Measurements from ENCODE around the gene TOX3.

TOX3 gene

GRCh38 chr16:52586159-52586558, 39.2 kb upstream of the TOX3 start:
- DNase-seq (ENCODE audit: low spot score), result no peak
- Histone ChIP-seq H2AK5ac (ENCODE audit: low read depth, low read length) (no peak overlapping the region), H3K27ac (replicated peaks; ENCODE audit: low read length) (no peak overlapping the region), H3K79me1 (ENCODE audit: low read depth, low read length) (no peaks in the 10 kb centered on the region), H3K4me2 (ENCODE audit: insufficient read depth, low read length, poor library complexity, severe bottlenecking) (no peak overlapping the region), H3K4me3 (ENCODE audit: low read length in 2 of 2) (no peak overlapping the region), H2BK12ac (ENCODE audit: low read length) (no peak overlapping the region), H3K27me3 (ENCODE audit: control insufficient read depth in 3 of 3, insufficient read depth in 3 of 3, low read depth in 1 of 3, low read length in 3 of 3) (no peaks in the 10 kb centered on the region), H2AFZ (ENCODE audit: low read length) (no peak overlapping the region), H2BK120ac (ENCODE audit: low read depth, low read length) (no peak overlapping the region), H3K14ac (ENCODE audit: low read length) (no peak overlapping the region), H4K91ac (ENCODE audit: low read depth, low read length, poor library complexity) (no peak overlapping the region), H3K4ac (ENCODE audit: low read length) (no peak overlapping the region), H3K9ac (ENCODE audit: low read depth, low read length, poor library complexity) (no peak overlapping the region), H3K4me1 (ENCODE audit: control insufficient read depth in 2 of 2, insufficient read depth in 1 of 2, low read depth in 1 of 2, low read length in 2 of 2) (peaks cover 0 to 2% of the 10 kb centered on the region in 2 donors), H3K23ac (ENCODE audit: low read depth, low read length, poor library complexity) (no peak overlapping the region), H4K8ac (ENCODE audit: low read depth, low read length) (no peak overlapping the region), H3K18ac (ENCODE audit: low read length) (no peak overlapping the region), H3K9me3 (replicated peaks in 1 of 2; ENCODE audit: control insufficient read depth in 2 of 2, insufficient read depth in 1 of 2, low read depth in 1 of 2, low read length in 2 of 2) (no peaks in the 10 kb centered on the region), H3K36me3 (replicated peaks in 1 of 2; ENCODE audit: control insufficient read depth in 2 of 2, insufficient read depth in 2 of 2, low read length in 2 of 2) (no peaks in the 10 kb centered on the region), H2BK5ac (ENCODE audit: low read length) (no peak overlapping the region), H2BK15ac (ENCODE audit: low read length) (no peak overlapping the region)
- WGBS, 2 donors (ENCODE audit: extremely low coverage in 2 of 2, insufficient read length in 2 of 2, insufficient replicate concordance in 1 of 2), result no CpG with 5 or more reads among the region's 2 CpGs

GRCh38 chr16:52584354-52585320, 37.7 kb upstream of the TOX3 start:
- Histone ChIP-seq H3K23ac (ENCODE audit: low read depth, low read length, poor library complexity) (no peak overlapping the region), H4K8ac (ENCODE audit: low read depth, low read length) (no peak overlapping the region), H3K18ac (ENCODE audit: low read length) (no peak overlapping the region), H3K4ac (ENCODE audit: low read length) (no peak overlapping the region), H3K14ac (ENCODE audit: low read length) (no peak overlapping the region), H2AFZ (ENCODE audit: low read length) (no peak overlapping the region), H3K36me3 (replicated peaks in 1 of 2; ENCODE audit: control insufficient read depth in 2 of 2, insufficient read depth in 2 of 2, low read length in 2 of 2) (no peaks in the 10 kb centered on the region), H2BK5ac (ENCODE audit: low read length) (no peak overlapping the region), H4K91ac (ENCODE audit: low read depth, low read length, poor library complexity) (no peak overlapping the region), H3K27ac (replicated peaks; ENCODE audit: low read length) (no peak overlapping the region), H3K79me1 (ENCODE audit: low read depth, low read length) (no peaks in the 10 kb centered on the region), H3K9ac (ENCODE audit: low read depth, low read length, poor library complexity) (no peak overlapping the region), H2AK5ac (ENCODE audit: low read depth, low read length) (no peak overlapping the region), H2BK15ac (ENCODE audit: low read length) (no peak overlapping the region), H2BK120ac (ENCODE audit: low read depth, low read length) (no peak overlapping the region), H3K4me1 (ENCODE audit: control insufficient read depth in 2 of 2, insufficient read depth in 1 of 2, low read depth in 1 of 2, low read length in 2 of 2) (peaks cover 0 to 2% of the 10 kb centered on the region in 2 donors), H2BK12ac (ENCODE audit: low read length) (no peak overlapping the region), H3K27me3 (ENCODE audit: control insufficient read depth in 3 of 3, insufficient read depth in 3 of 3, low read depth in 1 of 3, low read length in 3 of 3) (no peaks in the 10 kb centered on the region), H3K9me3 (replicated peaks in 1 of 2; ENCODE audit: control insufficient read depth in 2 of 2, insufficient read depth in 1 of 2, low read depth in 1 of 2, low read length in 2 of 2) (no peaks in the 10 kb centered on the region), H3K4me3 (ENCODE audit: low read length in 2 of 2) (no peak overlapping the region), H3K4me2 (ENCODE audit: insufficient read depth, low read length, poor library complexity, severe bottlenecking) (no peak overlapping the region)
- WGBS, 2 donors (ENCODE audit: extremely low coverage in 2 of 2, insufficient read length in 2 of 2, insufficient replicate concordance in 1 of 2), result no CpG with 5 or more reads among the region's 5 CpGs
- no peak for DNase-seq (ENCODE audit: low spot score)

- Histone ChIP-seq H3K4ac (ENCODE audit: low read length) (no peak overlapping the region), H2BK120ac (ENCODE audit: low read depth, low read length) (no peak overlapping the region), H3K4me1 (ENCODE audit: control insufficient read depth in 2 of 2, insufficient read depth in 1 of 2, low read depth in 1 of 2, low read length in 2 of 2) (peaks cover 12 to 15% of the 10 kb centered on the region in 2 donors), H3K79me1 (ENCODE audit: low read depth, low read length) (no peaks in the 10 kb centered on the region), H2BK15ac (ENCODE audit: low read length) (no peak overlapping the region), H4K91ac (ENCODE audit: low read depth, low read length, poor library complexity) (no peak overlapping the region), H2BK12ac (ENCODE audit: low read length) (no peak overlapping the region), H3K27ac (replicated peaks; ENCODE audit: low read length) (no peak overlapping the region), H2BK5ac (ENCODE audit: low read length) (no peak overlapping the region), H3K18ac (ENCODE audit: low read length) (no peak overlapping the region), H3K23ac (ENCODE audit: low read depth, low read length, poor library complexity) (no peak overlapping the region), H2AFZ (ENCODE audit: low read length) (no peak overlapping the region), H4K8ac (ENCODE audit: low read depth, low read length) (no peak overlapping the region), H2AK5ac (ENCODE audit: low read depth, low read length) (no peak overlapping the region), H3K14ac (ENCODE audit: low read length) (no peak overlapping the region), H3K36me3 (replicated peaks in 1 of 2; ENCODE audit: control insufficient read depth in 2 of 2, insufficient read depth in 2 of 2, low read length in 2 of 2) (no peaks in the 10 kb centered on the region), H3K9me3 (replicated peaks in 1 of 2; ENCODE audit: control insufficient read depth in 2 of 2, insufficient read depth in 1 of 2, low read depth in 1 of 2, low read length in 2 of 2) (no peaks in the 10 kb centered on the region), H3K27me3 (ENCODE audit: control insufficient read depth in 3 of 3, insufficient read depth in 3 of 3, low read depth in 1 of 3, low read length in 3 of 3) (no peaks in the 10 kb centered on the region), H3K4me3 (ENCODE audit: low read length in 2 of 2) (no peak overlapping the region), H3K9ac (ENCODE audit: low read depth, low read length, poor library complexity) (no peak overlapping the region), H3K4me2 (ENCODE audit: insufficient read depth, low read length, poor library complexity, severe bottlenecking) (no peak overlapping the region)
- DNase-seq (ENCODE audit: low spot score), result no peak
- no CpG with 5 or more reads among the region's 4 CpGs for WGBS, 2 donors (ENCODE audit: extremely low coverage in 2 of 2, insufficient read length in 2 of 2, insufficient replicate concordance in 1 of 2)
Measured at GRCh38 chr16:52581530-52581929, 34.6 kb upstream of the TOX3 start.

- no peak overlapping the region for H2AFZ ChIP-seq (ENCODE audit: low read length)
- H4K8ac ChIP-seq (ENCODE audit: low read depth, low read length), result no peak overlapping the region
- DNase-seq (ENCODE audit: low spot score), result no peak
- H2AK5ac ChIP-seq (ENCODE audit: low read depth, low read length), result no peak overlapping the region
- H2BK15ac ChIP-seq (ENCODE audit: low read length), result no peak overlapping the region
- H3K4me1 ChIP-seq (ENCODE audit: control insufficient read depth in 2 of 2, insufficient read depth in 1 of 2, low read depth in 1 of 2, low read length in 2 of 2), result peaks cover 12 to 15% of the 10 kb centered on the region in 2 donors
- H3K27me3 ChIP-seq (ENCODE audit: control insufficient read depth in 3 of 3, insufficient read depth in 3 of 3, low read depth in 1 of 3, low read length in 3 of 3), result no peaks in the 10 kb centered on the region
- H3K4ac ChIP-seq (ENCODE audit: low read length), result no peak overlapping the region
- H2BK5ac ChIP-seq (ENCODE audit: low read length), result no peak overlapping the region
- no peak overlapping the region for H3K18ac ChIP-seq (ENCODE audit: low read length)
- WGBS, 2 donors (ENCODE audit: extremely low coverage in 2 of 2, insufficient read length in 2 of 2, insufficient replicate concordance in 1 of 2), result no CpG with 5 or more reads among the region's 3 CpGs
- no peak overlapping the region for H2BK12ac ChIP-seq (ENCODE audit: low read length)
- no peak overlapping the region for H2BK120ac ChIP-seq (ENCODE audit: low read depth, low read length)
- H3K9me3 ChIP-seq (replicated peaks in 1 of 2; ENCODE audit: control insufficient read depth in 2 of 2, insufficient read depth in 1 of 2, low read depth in 1 of 2, low read length in 2 of 2), result no peaks in the 10 kb centered on the region
- no peak overlapping the region for H4K91ac ChIP-seq (ENCODE audit: low read depth, low read length, poor library complexity)
- H3K23ac ChIP-seq (ENCODE audit: low read depth, low read length, poor library complexity), result no peak overlapping the region
- no peak overlapping the region for H3K9ac ChIP-seq (ENCODE audit: low read depth, low read length, poor library complexity)
- no peaks in the 10 kb centered on the region for H3K79me1 ChIP-seq (ENCODE audit: low read depth, low read length)
- no peak overlapping the region for H3K14ac ChIP-seq (ENCODE audit: low read length)
- no peak overlapping the region for H3K4me3 ChIP-seq (ENCODE audit: low read length in 2 of 2)
- no peaks in the 10 kb centered on the region for H3K36me3 ChIP-seq (replicated peaks in 1 of 2; ENCODE audit: control insufficient read depth in 2 of 2, insufficient read depth in 2 of 2, low read length in 2 of 2)
- no peak overlapping the region for H3K27ac ChIP-seq (replicated peaks; ENCODE audit: low read length)
- H3K4me2 ChIP-seq (ENCODE audit: insufficient read depth, low read length, poor library complexity, severe bottlenecking), result no peak overlapping the region
Measured at GRCh38 chr16:52580488-52580887, 33.5 kb upstream of the TOX3 start.

Data from neuronal stem cell (in vitro differentiated cells).